ENCODE results near the gene BLACAT1.
"Not testable (repeated sequence)": the region's sequence is repeated elsewhere in the genome, so short reads cannot be mapped to it uniquely, and the experiment has no call there.

The BLACAT1 gene

GRCh38 chr1:205416322-205416721 is 39.5 kb downstream of the BLACAT1 start:
- no peak overlapping the region for H3K4me3 ChIP-seq (ENCODE audit: low read depth, low read length)
- TF ChIP-seq, protein P1, sequence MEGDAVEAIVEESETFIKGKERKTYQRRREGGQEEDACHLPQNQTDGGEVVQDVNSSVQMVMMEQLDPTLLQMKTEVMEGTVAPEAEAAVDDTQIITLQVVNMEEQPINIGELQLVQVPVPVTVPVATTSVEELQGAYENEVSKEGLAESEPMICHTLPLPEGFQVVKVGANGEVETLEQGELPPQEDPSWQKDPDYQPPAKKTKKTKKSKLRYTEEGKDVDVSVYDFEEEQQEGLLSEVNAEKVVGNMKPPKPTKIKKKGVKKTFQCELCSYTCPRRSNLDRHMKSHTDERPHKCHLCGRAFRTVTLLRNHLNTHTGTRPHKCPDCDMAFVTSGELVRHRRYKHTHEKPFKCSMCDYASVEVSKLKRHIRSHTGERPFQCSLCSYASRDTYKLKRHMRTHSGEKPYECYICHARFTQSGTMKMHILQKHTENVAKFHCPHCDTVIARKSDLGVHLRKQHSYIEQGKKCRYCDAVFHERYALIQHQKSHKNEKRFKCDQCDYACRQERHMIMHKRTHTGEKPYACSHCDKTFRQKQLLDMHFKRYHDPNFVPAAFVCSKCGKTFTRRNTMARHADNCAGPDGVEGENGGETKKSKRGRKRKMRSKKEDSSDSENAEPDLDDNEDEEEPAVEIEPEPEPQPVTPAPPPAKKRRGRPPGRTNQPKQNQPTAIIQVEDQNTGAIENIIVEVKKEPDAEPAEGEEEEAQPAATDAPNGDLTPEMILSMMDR (IDR thresholded peaks at IDR 0.05; ENCODE audit: borderline replicate concordance, insufficient read depth, low read depth, low read length), result no peak

- TF ChIP-seq, protein P1 (IDR thresholded peaks at IDR 0.05; ENCODE audit: borderline replicate concordance, insufficient read depth, low read depth, low read length), result no peak
- H3K4me3 ChIP-seq (ENCODE audit: low read depth, low read length), result no peak overlapping the region
These were observed 45.1 kb downstream of the BLACAT1 start for GRCh38 chr1:205410581-205411298.

DNA sequence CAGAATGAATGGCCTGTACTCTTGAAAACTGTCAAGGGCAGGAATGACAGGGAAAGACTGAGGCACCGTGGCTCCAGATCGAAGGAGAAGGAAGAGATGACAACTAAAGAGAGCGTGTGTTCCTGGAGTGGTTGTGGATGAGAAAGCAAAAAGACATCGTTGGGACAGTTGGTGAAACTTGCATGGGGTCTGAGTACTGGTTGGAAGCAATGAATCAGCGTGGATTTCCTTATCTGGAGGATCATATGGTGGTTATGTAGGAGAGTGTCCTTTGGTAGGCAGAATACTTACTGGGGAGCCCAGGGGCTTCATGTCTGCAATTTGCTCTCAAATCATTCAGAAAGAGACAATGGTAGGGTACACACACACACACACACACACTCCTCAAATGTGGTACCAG is 47.9 kb downstream of the BLACAT1 start:
- TF ChIP-seq, protein P1 (IDR thresholded peaks at IDR 0.05; ENCODE audit: borderline replicate concordance, insufficient read depth, low read depth, low read length), result no peak
- no peak overlapping the region for H3K4me3 ChIP-seq (ENCODE audit: low read depth, low read length)

DNA sequence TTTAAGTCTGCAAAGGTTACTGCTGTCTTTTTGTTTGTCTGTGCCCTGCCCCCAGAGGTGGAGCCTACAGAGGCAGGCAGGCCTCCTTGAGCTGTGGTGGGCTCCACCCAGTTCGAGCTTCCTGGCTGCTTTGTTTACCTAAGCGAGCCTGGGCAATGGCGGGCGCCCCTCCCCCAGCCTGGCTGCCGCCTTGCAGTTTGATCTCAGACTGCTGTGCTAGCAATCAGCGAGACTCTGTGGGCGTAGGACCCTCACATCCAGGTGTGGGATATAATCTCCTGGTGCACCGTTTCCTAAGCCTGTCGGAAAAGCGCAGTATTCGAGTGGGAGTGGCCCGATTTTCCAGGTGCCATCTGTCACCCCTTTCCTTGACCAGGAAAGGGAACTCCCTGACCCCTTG is 49.6 kb downstream of the BLACAT1 start:
- H3K4me3 ChIP-seq (ENCODE audit: low read depth, low read length), result not testable (repeated sequence)

Data from GM12875 (cell line).